HCT116 (cell line): ENCODE data around the gene CERK. TPM values are rescaled to one million over a fixed set of nuclear protein-coding genes. Genes with fewer than 3 reads are reported as not detected.

Source experiments
- ATAC-seq: fragments of 200-7000 bp; cut with Tn5 transposase; 2 replicates; pipeline ENCODE4 v1.9.1; 2020; ENCODE audit warnings: mild to moderate bottlenecking, moderate library complexity
- BruUV-seq: library from RNA; stranded (reverse); fragments of 400-500 nt; replicated peaks from 2 replicates; lab custom pipeline; 2021; lab: Mats Ljungman, UMichigan
- CTCF ChIA-PET: fragments of 300-600 bp; sonication (Branson Sonifier 250); formaldehyde crosslinking; loops from one replicate; lab custom pipeline; 2021; ENCODE audit warnings: antibody characterized with exemption; lab: Charles Lee
- POLR2A ChIA-PET: fragments of 300-600, 350-600 bp; sonication (Branson Sonifier 250); formaldehyde crosslinking; loops from one replicate; lab custom pipeline; 2021; ENCODE audit warnings: antibody characterized with exemption; lab: Charles Lee
- RAD21 ChIA-PET, 2 experiments: fragments of 300-600 bp; sonication (Branson Sonifier 250); formaldehyde crosslinking; loops; one replicate each; lab custom pipeline; 2023; ENCODE audit warnings: low total read pairs in 2 of 2; ENCODE audit not compliant: uncharacterized antibody in 2 of 2, unreplicated experiment in 2 of 2, low non-redundant PET in 1 of 2; lab: Charles Lee
- DNase-seq: peaks from one replicate; pipeline ENCODE4 v3.0.0-alpha.2; 2010; ENCODE audit warnings: low read depth, low spot score
- H2AFZ ChIP-seq: fragments of 200-600 bp; shearing (Covaris generic), sonication (generic); 2 replicates; pipeline ENCODE4 v1.6.1; 2017; ENCODE audit warnings: low read depth, mixed run types, mixed read lengths, antibody characterized with exemption, low read length; ENCODE audit not compliant: poor library complexity, severe bottlenecking
- H3K27ac ChIP-seq: 2 replicates; pipeline ENCODE4 v1.5.1; 2012; ENCODE audit warnings: low read depth, low read length
- H3K27me3 ChIP-seq: fragments of 200-600 bp; sonication (generic); 2 replicates; pipeline ENCODE4 v1.6.1; 2016; ENCODE audit warnings: mixed run types, low read length, mixed read lengths; ENCODE audit not compliant: insufficient read depth
- H3K36me3 ChIP-seq, 2 experiments: fragments of 200-500 bp in 1 of 2; fragments of 200-600 bp in 1 of 2; sonication (Bioruptor generic) in 1 of 2; sonication (generic) in 1 of 2; 2 replicates each; pipeline versions ENCODE4 v1.5.1 to v1.6.1; 2014 to 2016; ENCODE audit warnings: low read length in 2 of 2, inconsistent platforms in 1 of 2, mixed read lengths in 1 of 2, mixed run types in 1 of 2; ENCODE audit not compliant: insufficient read depth in 2 of 2, control insufficient read depth in 1 of 2
- H3K4me1 ChIP-seq, 2 experiments: fragments of 200-600 bp in 1 of 2; sonication (generic) in 1 of 2; 2 replicates each; pipeline versions ENCODE4 v1.5.1 to v1.6.1; 2012 to 2017; ENCODE audit warnings: low read length in 2 of 2, inconsistent platforms in 1 of 2, mild to moderate bottlenecking in 1 of 2, mixed read lengths in 1 of 2, mixed run types in 1 of 2, moderate library complexity in 1 of 2; ENCODE audit not compliant: insufficient read depth in 2 of 2, control insufficient read depth in 1 of 2
- H3K4me2 ChIP-seq: fragments of 200-600 bp; sonication (generic); 2 replicates; pipeline ENCODE4 v1.6.1; 2017; ENCODE audit warnings: mixed run types, low read length, mixed read lengths
- H3K4me3 ChIP-seq, 2 experiments: fragments of 200-600 bp in 1 of 2; sonication (generic) in 1 of 2; replicated peaks in 1 of 2; 2 replicates each; pipeline ENCODE4 v1.5.1; 2011 to 2016; ENCODE audit warnings: low read length in 2 of 2, control low read depth in 1 of 2, low read depth in 1 of 2, mild to moderate bottlenecking in 1 of 2, mixed read lengths in 1 of 2, mixed run types in 1 of 2
- H3K79me2 ChIP-seq: fragments of 200-600 bp; sonication (generic); 2 replicates; pipeline ENCODE4 v1.6.1; 2017; ENCODE audit warnings: mild to moderate bottlenecking, mixed run types, low read length, moderate library complexity, mixed read lengths; ENCODE audit not compliant: insufficient read depth
- H3K9ac ChIP-seq: fragments of 200-600 bp; sonication (generic); 2 replicates; pipeline ENCODE4 v1.6.1; 2016; ENCODE audit warnings: low read length, mixed read lengths
- H3K9me2 ChIP-seq: fragments of 200-600 bp; sonication (generic), shearing (Covaris generic); 2 replicates; pipeline ENCODE4 v1.6.1; 2017; ENCODE audit warnings: mixed run types, mild to moderate bottlenecking, moderate library complexity; ENCODE audit not compliant: insufficient read depth
- H3K9me3 ChIP-seq, 2 experiments: fragments of 200-500 bp in 1 of 2; fragments of 200-600 bp in 1 of 2; sonication (Bioruptor generic) in 1 of 2; sonication (generic) in 1 of 2; 2 replicates each; pipeline ENCODE4 v1.6.1; 2014 to 2017; ENCODE audit warnings: low read length in 2 of 2, mixed read lengths in 2 of 2, inconsistent platforms in 1 of 2, low read depth in 1 of 2, mild to moderate bottlenecking in 1 of 2, mixed run types in 1 of 2, moderate library complexity in 1 of 2; ENCODE audit not compliant: control insufficient read depth in 1 of 2, insufficient read depth in 1 of 2
- H4K20me1 ChIP-seq: fragments of 200-600 bp; sonication (generic), shearing (Covaris generic); 2 replicates; pipeline ENCODE4 v1.6.1; 2017; ENCODE audit warnings: mixed run types, mild to moderate bottlenecking, moderate library complexity; ENCODE audit not compliant: insufficient read depth
- CBX3 ChIP-seq: IDR thresholded peaks from 2 replicates; pipeline ENCODE4 v1.6.1; 2012; ENCODE audit warnings: low read depth
- CEBPB ChIP-seq: IDR thresholded peaks from 2 replicates; pipeline ENCODE4 v1.6.1; 2012; ENCODE audit warnings: low read depth
- EGR1 ChIP-seq: IDR thresholded peaks from 2 replicates; pipeline ENCODE4 v1.6.1; 2012; ENCODE audit warnings: low read depth
- ELF1 ChIP-seq: IDR thresholded peaks from 2 replicates; pipeline ENCODE4 v1.6.1; 2012; ENCODE audit warnings: low read depth, borderline replicate concordance
- EZH2phosphoT487 ChIP-seq: fragments of 200-600 bp; IDR thresholded peaks from 2 replicates; pipeline ENCODE4 v1.6.1; 2018; ENCODE audit warnings: antibody characterized with exemption, borderline replicate concordance
- FOSL1 ChIP-seq: IDR thresholded peaks from 2 replicates; pipeline ENCODE4 v1.6.1; 2012; ENCODE audit warnings: low read depth
- POLR2A ChIP-seq: IDR thresholded peaks from 2 replicates; pipeline ENCODE4 v1.7.0; 2011; ENCODE audit warnings: borderline replicate concordance; ENCODE audit not compliant: insufficient read depth, insufficient read length; ENCODE audit errors: extremely low read depth
- POLR2AphosphoS5 ChIP-seq: IDR thresholded peaks from 2 replicates; pipeline ENCODE4 v1.6.1; 2011; ENCODE audit warnings: mild to moderate bottlenecking, low read depth, low read length, moderate library complexity
- SP1 ChIP-seq: IDR thresholded peaks from 2 replicates; pipeline ENCODE4 v1.6.1; 2012; ENCODE audit warnings: low read depth
- ZNF274 ChIP-seq: fragments of 200-500 bp; sonication (Bioruptor generic); IDR thresholded peaks from 2 replicates; pipeline ENCODE4 v1.6.1; 2014; ENCODE audit warnings: mild to moderate bottlenecking, low read depth, low read length, inconsistent platforms
- intact Hi-C: fragments of 100-400 bp; cut with micrococcal nuclease; formaldehyde crosslinking; loops from 2 replicates; pipeline ENCODE4 v1.10.0; 2022
- total RNA-seq: library from RNA; stranded (reverse); gene quantifications from one replicate; pipeline ENCODE4 v1.2.1, GENCODE V29; 2021; ENCODE audit not compliant: unreplicated experiment
- TF ChIP-seq, protein P1 (sequence below): IDR thresholded peaks from 2 replicates; pipeline ENCODE4 v1.6.1; 2012
- TF ChIP-seq, protein P2 (sequence below): IDR thresholded peaks from 2 replicates; pipeline ENCODE4 v1.6.1; 2011; ENCODE audit warnings: mild to moderate bottlenecking, low read length, moderate library complexity; ENCODE audit not compliant: insufficient replicate concordance; ENCODE audit errors: extremely low read depth

CERK gene
- total RNA-seq, 1 experiment from 2014 or later = 35.0 TPM

DNA sequence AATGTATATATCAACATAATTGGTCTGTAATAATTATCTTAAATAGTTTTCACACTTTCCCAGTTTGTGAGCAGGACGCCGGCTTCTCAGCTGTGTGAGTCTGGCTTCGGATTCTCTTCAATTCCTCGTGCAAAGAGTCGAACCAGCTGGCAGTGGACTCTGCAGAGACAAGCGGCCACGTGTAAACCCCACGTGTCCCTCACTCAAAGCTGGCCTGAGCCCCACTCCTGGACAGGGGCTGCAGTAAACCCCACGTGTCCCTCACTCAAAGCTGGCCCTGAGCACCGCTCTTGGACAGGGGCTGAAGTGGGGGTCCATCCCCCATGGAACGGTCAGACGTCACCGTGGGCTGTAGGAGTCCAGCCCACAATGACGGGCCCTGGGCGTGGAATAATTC, 51.0 kb downstream of the CERK start:
- Histone ChIP-seq H3K27me3 (no peaks in the 10 kb centered on the region), H3K36me3 (peaks cover 14 to 15% of the 10 kb centered on the region in 2 experiments; a peak in 3 of 4 replicates), H3K4me2 (no peak overlapping the region), H3K27ac (no peak overlapping the region), H3K79me2 (no peaks in the 10 kb centered on the region), H4K20me1 (no peaks in the 10 kb centered on the region), H3K9ac (no peak overlapping the region), H2AFZ (no peak overlapping the region), H3K4me1 (no peaks in the 10 kb centered on the region), H3K9me3 (no peaks in the 10 kb centered on the region), H3K9me2 (no peaks in the 10 kb centered on the region), H3K4me3 (no peak overlapping the region)
- RAD21 ChIA-PET = no interaction called here
- no peak for DNase-seq
- no TSS peak for BruUV-seq
- TF ChIP-seq SP1 = no peak
- TF ChIP-seq EGR1 = no peak
- TF ChIP-seq CEBPB = no peak
- no peak for TF ChIP-seq ELF1
- no peak for TF ChIP-seq EZH2phosphoT487
- TF ChIP-seq FOSL1 = no peak
- TF ChIP-seq, protein P1, sequence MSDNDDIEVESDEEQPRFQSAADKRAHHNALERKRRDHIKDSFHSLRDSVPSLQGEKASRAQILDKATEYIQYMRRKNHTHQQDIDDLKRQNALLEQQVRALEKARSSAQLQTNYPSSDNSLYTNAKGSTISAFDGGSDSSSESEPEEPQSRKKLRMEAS = no peak
- no peak for TF ChIP-seq ZNF274
- no peak for TF ChIP-seq POLR2AphosphoS5
- TF ChIP-seq POLR2A = no peak
- no peak for TF ChIP-seq CBX3
- TF ChIP-seq, protein P2, sequence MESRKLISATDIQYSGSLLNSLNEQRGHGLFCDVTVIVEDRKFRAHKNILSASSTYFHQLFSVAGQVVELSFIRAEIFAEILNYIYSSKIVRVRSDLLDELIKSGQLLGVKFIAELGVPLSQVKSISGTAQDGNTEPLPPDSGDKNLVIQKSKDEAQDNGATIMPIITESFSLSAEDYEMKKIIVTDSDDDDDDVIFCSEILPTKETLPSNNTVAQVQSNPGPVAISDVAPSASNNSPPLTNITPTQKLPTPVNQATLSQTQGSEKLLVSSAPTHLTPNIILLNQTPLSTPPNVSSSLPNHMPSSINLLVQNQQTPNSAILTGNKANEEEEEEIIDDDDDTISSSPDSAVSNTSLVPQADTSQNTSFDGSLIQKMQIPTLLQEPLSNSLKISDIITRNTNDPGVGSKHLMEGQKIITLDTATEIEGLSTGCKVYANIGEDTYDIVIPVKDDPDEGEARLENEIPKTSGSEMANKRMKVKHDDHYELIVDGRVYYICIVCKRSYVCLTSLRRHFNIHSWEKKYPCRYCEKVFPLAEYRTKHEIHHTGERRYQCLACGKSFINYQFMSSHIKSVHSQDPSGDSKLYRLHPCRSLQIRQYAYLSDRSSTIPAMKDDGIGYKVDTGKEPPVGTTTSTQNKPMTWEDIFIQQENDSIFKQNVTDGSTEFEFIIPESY = no peak
- intact Hi-C loops = no loop called here
- CTCF ChIA-PET = no interaction called here
- POLR2A ChIA-PET = no interaction called here
- ATAC-seq = no peak
